ENCODE data around the gene YDJC.

YDJC gene

GRCh38 chr22:21594865-21595452 is 34.9 kb downstream of the YDJC start:
- H3K36me3 ChIP-seq: peaks cover 93% of the 10 kb centered on the region
- no peak overlapping the region for H3K4me3 ChIP-seq
- no peak for TF ChIP-seq Cebpa-rat (IDR thresholded peaks at IDR 0.05)
- H3K4me1 ChIP-seq: peaks cover 20% of the 10 kb centered on the region
- no peaks in the 10 kb centered on the region for H3K27me3 ChIP-seq
- H3K27ac ChIP-seq: no peak overlapping the region
- H3K9ac ChIP-seq: no peak overlapping the region
- no peak overlapping the region for H3K4me2 ChIP-seq
- no peaks in the 10 kb centered on the region; the same call in 1 of the 2 replicates for H3K9me3 ChIP-seq
- H4K20me1 ChIP-seq: peaks cover 100% of the 10 kb centered on the region

- H3K4me2 ChIP-seq: no peak overlapping the region
- no peaks in the 10 kb centered on the region for H3K27me3 ChIP-seq
- no peaks in the 10 kb centered on the region; the same call in 1 of the 2 replicates for H3K9me3 ChIP-seq
- no peak overlapping the region for H3K4me3 ChIP-seq
- peaks cover 28% of the 10 kb centered on the region for H3K4me1 ChIP-seq
- peaks cover 100% of the 10 kb centered on the region for H4K20me1 ChIP-seq
- TF ChIP-seq Cebpa-rat (IDR thresholded peaks at IDR 0.05): no peak
- peaks cover 91% of the 10 kb centered on the region for H3K36me3 ChIP-seq
- no peak overlapping the region for H3K27ac ChIP-seq
- no peak overlapping the region for H3K9ac ChIP-seq
Measured at GRCh38 chr22:21593406-21594232, 36.2 kb downstream of the YDJC start.

- TF ChIP-seq Cebpa-rat (IDR thresholded peaks at IDR 0.05): no peak
Measured at GRCh38 chr22:21592422-21592821, 37.4 kb downstream of the YDJC start.

GRCh38 chr22:21591695-21592094 is 38.1 kb downstream of the YDJC start:
- Histone ChIP-seq H3K9ac (peak overlapping the region; percentile 45; the same call in 1 of the 2 replicates), H3K4me1 (peaks cover 42% of the 10 kb centered on the region), H3K27me3 (no peaks in the 10 kb centered on the region), H4K20me1 (peaks cover 100% of the 10 kb centered on the region), H3K4me3 (no peak overlapping the region), H3K9me3 (no peaks in the 10 kb centered on the region; the same call in 1 of the 2 replicates), H3K36me3 (peaks cover 85% of the 10 kb centered on the region), H3K27ac (no peak overlapping the region), H3K4me2 (peak overlapping the region; percentile 63)
- no peak for TF ChIP-seq Cebpa-rat (IDR thresholded peaks at IDR 0.05)

More at GRCh38 chr22:21592422-21592821, 37.4 kb downstream of the YDJC start:
- no peak overlapping the region for H3K9ac ChIP-seq
- H3K27me3 ChIP-seq: no peaks in the 10 kb centered on the region
- H4K20me1 ChIP-seq: peaks cover 100% of the 10 kb centered on the region
- no peak overlapping the region for H3K4me3 ChIP-seq
- H3K36me3 ChIP-seq: peaks cover 86% of the 10 kb centered on the region
- no peaks in the 10 kb centered on the region; the same call in 1 of the 2 replicates for H3K9me3 ChIP-seq
- no peak overlapping the region for H3K4me2 ChIP-seq
- H3K27ac ChIP-seq: no peak overlapping the region
- H3K4me1 ChIP-seq: peaks cover 39% of the 10 kb centered on the region

- Histone ChIP-seq H3K27ac (peak overlapping the region; percentile 27; the same call in 1 of the 2 replicates), H3K9ac (peak overlapping the region; percentile 45; the same call in 1 of the 2 replicates), H3K27me3 (no peaks in the 10 kb centered on the region), H3K9me3 (no peaks in the 10 kb centered on the region; the same call in 1 of the 2 replicates), H3K4me1 (peaks cover 42% of the 10 kb centered on the region), H3K4me3 (no peak overlapping the region), H4K20me1 (peaks cover 100% of the 10 kb centered on the region), H3K4me2 (peak overlapping the region; percentile 63), H3K36me3 (peaks cover 85% of the 10 kb centered on the region)
- no peak for TF ChIP-seq Cebpa-rat (IDR thresholded peaks at IDR 0.05)
Measured at GRCh38 chr22:21590809-21591641, 38.8 kb downstream of the YDJC start.

- no peak overlapping the region for H3K9ac ChIP-seq
- H3K4me2 ChIP-seq: peak overlapping the region; percentile 63; the same call in 1 of the 2 replicates
- H3K4me1 ChIP-seq: peaks cover 42% of the 10 kb centered on the region
- no peak overlapping the region for H3K27ac ChIP-seq
- no peaks in the 10 kb centered on the region for H3K27me3 ChIP-seq
- peaks cover 100% of the 10 kb centered on the region for H4K20me1 ChIP-seq
- H3K4me3 ChIP-seq: no peak overlapping the region
- H3K36me3 ChIP-seq: peaks cover 84% of the 10 kb centered on the region
- no peaks in the 10 kb centered on the region for H3K9me3 ChIP-seq
- no peak for TF ChIP-seq Cebpa-rat (IDR thresholded peaks at IDR 0.05)
Measured at GRCh38 chr22:21589396-21589795, 40.4 kb downstream of the YDJC start.

- no peaks in the 10 kb centered on the region for H3K27me3 ChIP-seq
- H3K36me3 ChIP-seq: peaks cover 79% of the 10 kb centered on the region
- H4K20me1 ChIP-seq: peaks cover 100% of the 10 kb centered on the region
- no peaks in the 10 kb centered on the region for H3K9me3 ChIP-seq
- peak overlapping the region; percentile 55 for H3K4me2 ChIP-seq
- H3K9ac ChIP-seq: no peak overlapping the region; the same call in 1 of the 2 replicates
- H3K4me3 ChIP-seq: no peak overlapping the region
- H3K27ac ChIP-seq: no peak overlapping the region
- TF ChIP-seq Cebpa-rat (IDR thresholded peaks at IDR 0.05): no peak
- peaks cover 43% of the 10 kb centered on the region for H3K4me1 ChIP-seq
Measured at GRCh38 chr22:21587803-21588611, 41.8 kb downstream of the YDJC start.

- Histone ChIP-seq H3K27me3 (no peaks in the 10 kb centered on the region), H3K4me3 (no peak overlapping the region), H4K20me1 (peaks cover 100% of the 10 kb centered on the region), H3K36me3 (peaks cover 69% of the 10 kb centered on the region), H3K4me2 (no peak overlapping the region), H3K9me3 (no peaks in the 10 kb centered on the region), H3K9ac (no peak overlapping the region), H3K27ac (no peak overlapping the region), H3K4me1 (peaks cover 53% of the 10 kb centered on the region)
- no peak for TF ChIP-seq Cebpa-rat (IDR thresholded peaks at IDR 0.05)
Measured at GRCh38 chr22:21585389-21585788, 44.4 kb downstream of the YDJC start.
